ENCODE data around the gene KHDRBS2. TPM values are rescaled to one million over a fixed set of nuclear protein-coding genes. Genes with fewer than 3 reads are reported as not detected.

Gene KHDRBS2
- total RNA-seq, 2 donors from 2014 or later, result 0.36 TPM; not detected in 1

DNA sequence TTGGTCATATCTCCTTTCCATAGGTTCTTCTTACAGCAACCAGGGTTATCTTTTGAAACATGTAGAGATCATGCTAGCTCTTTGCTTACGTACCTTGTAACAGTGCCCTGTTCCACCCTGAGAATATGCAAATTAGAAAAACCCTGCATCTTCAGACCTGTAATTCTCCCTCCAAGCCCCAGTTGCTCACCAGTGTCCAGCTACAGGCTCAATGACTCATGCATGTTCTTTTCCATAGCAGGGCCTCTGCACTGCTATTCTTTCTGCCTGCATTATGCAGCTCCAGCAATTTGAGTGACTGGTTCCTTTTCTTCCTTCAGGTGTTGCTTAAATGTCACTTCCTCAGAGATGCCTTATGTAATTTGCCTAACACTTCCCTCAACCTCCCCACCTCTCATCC, 636.2 kb downstream of the KHDRBS2 start:
- H3K9me3 Mint-ChIP-seq, result peaks cover 22% of the 10 kb centered on the region
- ATAC-seq (no peak), DNase-seq (ENCODE audit: low spot score) (no peak)
- H3K4me1 Mint-ChIP-seq (ENCODE audit: low read depth in 2 of 2), result no peaks in the 10 kb centered on the region
- no peaks in the 10 kb centered on the region for H3K27me3 Mint-ChIP-seq
- no peak overlapping the region for H3K27ac Mint-ChIP-seq
- H3K36me3 Mint-ChIP-seq, result no peaks in the 10 kb centered on the region
- H3K4me3 Mint-ChIP-seq, result no peak overlapping the region

DNA sequence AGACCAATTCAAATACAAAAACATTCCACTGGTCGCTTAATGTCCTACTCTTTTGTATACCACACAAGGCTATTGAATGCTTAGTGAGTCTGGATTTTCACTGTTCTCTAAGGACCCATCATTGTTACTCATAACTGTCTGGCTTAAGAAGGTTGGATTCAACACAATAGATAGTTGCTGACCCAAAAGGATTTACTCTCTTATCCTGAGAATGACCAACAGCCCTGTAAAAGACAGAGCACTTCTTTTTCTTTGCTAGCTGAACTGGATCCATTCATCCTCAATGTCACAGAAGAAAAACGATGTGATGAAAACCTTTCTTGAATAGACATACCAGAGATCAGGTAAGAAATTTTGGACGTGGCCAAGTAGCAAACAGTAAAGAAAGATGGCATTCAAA, 645.6 kb downstream of the KHDRBS2 start:
- H3K36me3 Mint-ChIP-seq, result peaks cover 6% of the 10 kb centered on the region
- H3K9me3 Mint-ChIP-seq, result peaks cover 23% of the 10 kb centered on the region
- no peak overlapping the region for H3K27ac Mint-ChIP-seq
- ATAC-seq (no peak), DNase-seq (ENCODE audit: low spot score) (no peak)
- H3K4me1 Mint-ChIP-seq (ENCODE audit: low read depth in 2 of 2), result no peaks in the 10 kb centered on the region
- H3K27me3 Mint-ChIP-seq, result no peaks in the 10 kb centered on the region
- H3K4me3 Mint-ChIP-seq, result no peak overlapping the region
